NT2/D1 (cell line): ENCODE results near the gene FGF11.

ENCODE experiments used
- YY1 ChIP-seq: IDR thresholded peaks from 2 replicates; pipeline ENCODE4 v1.6.1; 2011; ENCODE audit not compliant: insufficient read length, insufficient read depth
- ZNF274 ChIP-seq: IDR thresholded peaks from 2 replicates; pipeline ENCODE4 v1.6.1; 2011; ENCODE audit warnings: mild to moderate bottlenecking, low read depth, low read length

DNA sequence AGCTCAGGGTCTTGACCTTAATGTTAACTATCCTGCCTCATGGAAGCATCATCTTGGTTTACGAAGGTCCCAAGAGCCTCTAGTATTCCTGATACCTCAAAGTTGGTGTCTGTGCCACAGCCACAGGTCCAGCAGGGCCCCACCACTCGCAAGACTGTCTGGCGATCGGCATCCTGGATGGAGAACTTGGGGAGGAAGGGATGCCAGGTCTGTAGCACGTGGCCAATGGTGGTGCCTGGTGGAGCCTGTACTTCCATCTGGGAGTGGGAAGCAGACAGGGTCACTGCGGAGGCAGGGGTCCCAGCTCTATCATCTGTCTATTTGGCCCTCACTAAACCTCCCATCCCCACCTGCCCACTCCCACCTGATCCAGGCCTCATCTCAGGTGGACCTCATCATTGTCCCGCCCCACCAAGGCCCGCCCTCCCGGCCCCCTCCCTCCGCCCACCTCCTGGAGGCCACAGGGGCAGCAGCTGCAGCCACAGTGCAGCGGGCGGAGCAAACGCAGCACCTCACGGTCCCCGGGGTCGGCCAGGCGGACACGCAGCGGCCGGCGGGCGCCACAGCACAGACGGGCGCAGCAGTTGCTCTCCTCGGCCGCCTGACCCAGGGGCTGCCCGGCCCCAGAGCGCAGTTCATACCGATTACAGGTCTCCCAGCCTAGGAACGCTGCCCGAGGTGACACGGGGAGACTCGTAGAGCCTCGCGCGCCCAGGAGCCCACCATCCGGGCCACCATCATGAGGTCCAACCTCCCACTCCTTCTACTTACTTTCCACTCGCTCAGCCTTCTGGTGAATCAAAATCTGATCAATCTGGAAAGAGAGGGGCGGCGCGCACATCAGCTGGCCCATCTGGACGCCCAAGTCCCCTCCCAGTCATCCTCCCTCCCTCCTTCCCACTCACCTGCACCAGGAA is 46.4 kb upstream of the FGF11 start:
- no peak for TF ChIP-seq ZNF274
- no peak for TF ChIP-seq YY1
